A172 (cell line): Measurements from ENCODE around the gene TRRAP. TPM values are rescaled to one million over a fixed set of nuclear protein-coding genes. Genes with fewer than 3 reads are reported as not detected.
"Not testable (repeated sequence)": the region's sequence is repeated elsewhere in the genome, so short reads cannot be mapped to it uniquely, and the experiment has no call there.

ENCODE experiments used
- DNase-seq: peaks from one replicate; pipeline ENCODE4 v3.0.0-alpha.2; 2015; ENCODE audit warnings: low spot score
- total RNA-seq: library from RNA; depleted of rRNA; stranded (reverse); fragments of >200 nt; shearing (Covaris generic); gene quantifications from 2 replicates; pipeline ENCODE4 v1.2.3, GENCODE V29; 2014

Gene TRRAP
- total RNA-seq, 1 experiment from 2014 or later = 12.9 TPM

- DNase-seq = no peak
These were observed 151.4 kb downstream of the TRRAP start for GRCh38 chr7:99029466-99030435.

GRCh38 chr7:99030457-99030856 lies 152.1 kb downstream of the TRRAP start:
- no peak for DNase-seq

GRCh38 chr7:99030951-99031350 lies 152.6 kb downstream of the TRRAP start:
- DNase-seq = no peak

GRCh38 chr7:99031496-99031895 lies 153.2 kb downstream of the TRRAP start:
- no peak for DNase-seq

- no peak for DNase-seq
These were observed 154.6 kb downstream of the TRRAP start for GRCh38 chr7:99032928-99033327.

GRCh38 chr7:99033765-99034164 lies 155.4 kb downstream of the TRRAP start:
- no peak for DNase-seq

GRCh38 chr7:99034932-99035722 lies 156.8 kb downstream of the TRRAP start:
- DNase-seq = no peak

GRCh38 chr7:99035723-99036545 lies 157.6 kb downstream of the TRRAP start:
- DNase-seq = no peak

- peak; percentile 17 for DNase-seq
These were observed 158.3 kb downstream of the TRRAP start for GRCh38 chr7:99036546-99037111.

- no peak for DNase-seq
These were observed 159.1 kb downstream of the TRRAP start for GRCh38 chr7:99037327-99037940.

- DNase-seq = no peak
These were observed 159.9 kb downstream of the TRRAP start for GRCh38 chr7:99038086-99038855.

GRCh38 chr7:99039384-99039891 lies 161.1 kb downstream of the TRRAP start:
- DNase-seq = no peak

GRCh38 chr7:99040104-99040958 lies 162.0 kb downstream of the TRRAP start:
- DNase-seq = peak; percentile 90

GRCh38 chr7:99041526-99041925 lies 163.2 kb downstream of the TRRAP start:
- DNase-seq = no peak

GRCh38 chr7:99042957-99043356 lies 164.6 kb downstream of the TRRAP start:
- DNase-seq = peak; percentile 13

GRCh38 chr7:99044858-99045257 lies 166.5 kb downstream of the TRRAP start:
- not testable (repeated sequence) for DNase-seq

- DNase-seq = not testable (repeated sequence)
These were observed 167.9 kb downstream of the TRRAP start for GRCh38 chr7:99046262-99046661.

GRCh38 chr7:99046722-99047121 lies 168.4 kb downstream of the TRRAP start:
- DNase-seq = no peak

GRCh38 chr7:99047526-99048077 lies 169.3 kb downstream of the TRRAP start:
- DNase-seq = no peak
